ENCODE data around the gene PXMP4.

Gene PXMP4

GRCh38 chr20:33676121-33676520 lies 44.0 kb downstream of the PXMP4 start:
- WGBS (ENCODE audit: extremely low coverage, insufficient coverage, insufficient read length): no CpG with 5 or more reads among the region's 11 CpGs
- Histone ChIP-seq H3K18ac (ENCODE audit: low read length) (no peak overlapping the region), H2AK5ac (ENCODE audit: low read length) (no peak overlapping the region), H4K12ac (ENCODE audit: low read depth, low read length) (no peak overlapping the region), H3K4ac (ENCODE audit: low read depth, low read length) (no peak overlapping the region), H3K4me1 (ENCODE audit: control insufficient read depth in 1 of 2, insufficient read depth in 2 of 2, low read length in 2 of 2) (peaks cover 19 to 22% of the 10 kb centered on the region in 2 experiments), H3K79me2 (ENCODE audit: control insufficient read depth, insufficient read depth, low read length, poor library complexity) (peaks cover 10% of the 10 kb centered on the region), H2AFZ (ENCODE audit: insufficient read depth, low read length, poor library complexity) (no peak overlapping the region), H3K79me1 (ENCODE audit: low read length) (peaks cover 17% of the 10 kb centered on the region), H3K9ac (ENCODE audit: low read length) (no peak overlapping the region), H3K9me3 (ENCODE audit: insufficient read depth, low read depth, low read length) (peaks cover 4% of the 10 kb centered on the region), H4K91ac (ENCODE audit: low read depth, low read length) (no peak overlapping the region), H3K23ac (ENCODE audit: low read length) (no peak overlapping the region), H3K27ac (ENCODE audit: low read depth, low read length) (no peak overlapping the region), H2BK5ac (ENCODE audit: low read depth, low read length, poor library complexity) (no peak overlapping the region), H2BK120ac (ENCODE audit: insufficient read depth, low read length, poor library complexity) (no peak overlapping the region), H3K4me3 (ENCODE audit: low read depth, low read length) (peak overlapping the region; percentile 17), H3K27me3 (ENCODE audit: insufficient read depth, low read length) (no peaks in the 10 kb centered on the region), H3K36me3 (ENCODE audit: control insufficient read depth in 1 of 2, insufficient read depth in 2 of 2, low read length in 2 of 2) (peaks cover 31 to 36% of the 10 kb centered on the region in 2 experiments), H4K8ac (ENCODE audit: low read depth, low read length) (no peak overlapping the region), H2BK12ac (ENCODE audit: low read length) (no peak overlapping the region), H3K4me2 (ENCODE audit: low read length) (no peak overlapping the region), H3K14ac (ENCODE audit: low read length) (no peak overlapping the region)
- DNase-seq: no peak

- Histone ChIP-seq H3K27me3 (ENCODE audit: insufficient read depth, low read length) (no peaks in the 10 kb centered on the region), H3K4me1 (ENCODE audit: control insufficient read depth in 1 of 2, insufficient read depth in 2 of 2, low read length in 2 of 2) (peaks cover 19 to 22% of the 10 kb centered on the region in 2 experiments)
Measured at GRCh38 chr20:33675136-33675959, 44.8 kb downstream of the PXMP4 start.

GRCh38 chr20:33674294-33675135 lies 45.6 kb downstream of the PXMP4 start, which contains the start of gene NECAB3:
TSS of gene NECAB3 (minus strand) at chr20:33674428. CDS start at chr20:33674352, 76 bp downstream.
- Histone ChIP-seq H3K27ac (ENCODE audit: low read depth, low read length) (peak within 1 kb of the TSS; percentile 39), H3K18ac (ENCODE audit: low read length) (peak within 1 kb of the TSS; percentile 93), H3K79me1 (ENCODE audit: low read length) (peaks cover 17% of the 10 kb centered on the region), H3K4ac (ENCODE audit: low read depth, low read length) (peak within 1 kb of the TSS; percentile 50), H2BK120ac (ENCODE audit: insufficient read depth, low read length, poor library complexity) (peak within 1 kb of the TSS; percentile 75), H3K36me3 (ENCODE audit: control insufficient read depth in 1 of 2, insufficient read depth in 2 of 2, low read length in 2 of 2) (peaks cover 41 to 43% of the 10 kb centered on the region in 2 experiments), H2AFZ (ENCODE audit: insufficient read depth, low read length, poor library complexity) (peak within 1 kb of the TSS; percentile 61), H3K27me3 (ENCODE audit: insufficient read depth, low read length) (no peaks in the 10 kb centered on the region), H3K4me2 (ENCODE audit: low read length) (peak within 1 kb of the TSS; percentile 94), H2AK5ac (ENCODE audit: low read length) (peak within 1 kb of the TSS; percentile 83), H3K14ac (ENCODE audit: low read length) (peak within 1 kb of the TSS; percentile 93), H3K9me3 (ENCODE audit: insufficient read depth, low read depth, low read length) (peaks cover 4% of the 10 kb centered on the region), H4K8ac (ENCODE audit: low read depth, low read length) (peak within 1 kb of the TSS; percentile 83), H3K4me3 (ENCODE audit: low read depth, low read length) (peak within 1 kb of the TSS; percentile 71), H4K91ac (ENCODE audit: low read depth, low read length) (peak within 1 kb of the TSS; percentile 77), H4K12ac (ENCODE audit: low read depth, low read length) (peak within 1 kb of the TSS; percentile 52), H2BK5ac (ENCODE audit: low read depth, low read length, poor library complexity) (peak within 1 kb of the TSS; percentile 61), H2BK12ac (ENCODE audit: low read length) (peak within 1 kb of the TSS; percentile 69), H3K23ac (ENCODE audit: low read length) (no peak within 1 kb of the TSS), H3K9ac (ENCODE audit: low read length) (peak within 1 kb of the TSS; percentile 64), H3K4me1 (ENCODE audit: control insufficient read depth in 1 of 2, insufficient read depth in 2 of 2, low read length in 2 of 2) (peaks cover 19 to 22% of the 10 kb centered on the region in 2 experiments), H3K79me2 (ENCODE audit: control insufficient read depth, insufficient read depth, low read length, poor library complexity) (peaks cover 10% of the 10 kb centered on the region)
- peak; percentile 33 to 82 for DNase-seq
- no CpG with 5 or more reads among the region's 73 CpGs for WGBS (ENCODE audit: extremely low coverage, insufficient coverage, insufficient read length)

More at GRCh38 chr20:33675136-33675959, 44.8 kb downstream of the PXMP4 start:
- Histone ChIP-seq H3K4me2 (ENCODE audit: low read length) (peak overlapping the region; percentile 94), H2BK120ac (ENCODE audit: insufficient read depth, low read length, poor library complexity) (no peak overlapping the region), H3K79me2 (ENCODE audit: control insufficient read depth, insufficient read depth, low read length, poor library complexity) (peaks cover 10% of the 10 kb centered on the region), H3K27ac (ENCODE audit: low read depth, low read length) (peak overlapping the region; percentile 4), H3K79me1 (ENCODE audit: low read length) (peaks cover 17% of the 10 kb centered on the region), H2AFZ (ENCODE audit: insufficient read depth, low read length, poor library complexity) (peak overlapping the region; percentile 43), H3K9me3 (ENCODE audit: insufficient read depth, low read depth, low read length) (peaks cover 4% of the 10 kb centered on the region), H3K4ac (ENCODE audit: low read depth, low read length) (no peak overlapping the region), H2AK5ac (ENCODE audit: low read length) (peak overlapping the region; percentile 5), H2BK12ac (ENCODE audit: low read length) (peak overlapping the region; percentile 12), H4K12ac (ENCODE audit: low read depth, low read length) (peak overlapping the region; percentile 52), H4K8ac (ENCODE audit: low read depth, low read length) (peak overlapping the region; percentile 83), H3K36me3 (ENCODE audit: control insufficient read depth in 1 of 2, insufficient read depth in 2 of 2, low read length in 2 of 2) (peaks cover 38 to 42% of the 10 kb centered on the region in 2 experiments), H3K23ac (ENCODE audit: low read length) (no peak overlapping the region), H4K91ac (ENCODE audit: low read depth, low read length) (peak overlapping the region; percentile 39), H2BK5ac (ENCODE audit: low read depth, low read length, poor library complexity) (no peak overlapping the region), H3K9ac (ENCODE audit: low read length) (no peak overlapping the region), H3K14ac (ENCODE audit: low read length) (peak overlapping the region; percentile 55), H3K18ac (ENCODE audit: low read length) (no peak overlapping the region), H3K4me3 (ENCODE audit: low read depth, low read length) (no peak overlapping the region)
- DNase-seq: no peak
- no CpG with 5 or more reads among the region's 16 CpGs for WGBS (ENCODE audit: extremely low coverage, insufficient coverage, insufficient read length)
